Breast epithelium (tissue), 3 donors: ENCODE data around the gene DNAJA2.
A peak's percentile ranks its signal among the peaks of the same experiment; 100 is the strongest.

Experiments used
- CTCF ChIP-seq, 3 donors: fragments of 450-650 bp; IDR thresholded peaks; one replicate each; pipeline ENCODE4 v1.5.1; 2016 to 2017; ENCODE audit warnings: antibody characterized with exemption in 3 of 3, mild to moderate bottlenecking in 3 of 3, moderate library complexity in 3 of 3
- POLR2A ChIP-seq: fragments of 450-650 bp; IDR thresholded peaks from one replicate; pipeline ENCODE4 v1.6.1; 2016; ENCODE audit warnings: antibody characterized with exemption, mild to moderate bottlenecking, moderate library complexity
- POLR2AphosphoS5 ChIP-seq, 3 donors: sonication (generic); formaldehyde crosslinking; IDR thresholded peaks; one replicate each; pipeline ENCODE4 v1.6.1; 2017; ENCODE audit warnings: antibody characterized with exemption in 3 of 3

GRCh38 chr16:46920402-46921068 lies 52.9 kb downstream of the DNAJA2 start:
- TF ChIP-seq CTCF (IDR thresholded peaks at IDR 0.05): no peak
- TF ChIP-seq POLR2AphosphoS5 (IDR thresholded peaks at IDR 0.05): peak in 1 of 3 donors; percentile 38
- TF ChIP-seq POLR2A: no peak
